ENCODE data around the gene FOXC2.

Gene FOXC2

DNA sequence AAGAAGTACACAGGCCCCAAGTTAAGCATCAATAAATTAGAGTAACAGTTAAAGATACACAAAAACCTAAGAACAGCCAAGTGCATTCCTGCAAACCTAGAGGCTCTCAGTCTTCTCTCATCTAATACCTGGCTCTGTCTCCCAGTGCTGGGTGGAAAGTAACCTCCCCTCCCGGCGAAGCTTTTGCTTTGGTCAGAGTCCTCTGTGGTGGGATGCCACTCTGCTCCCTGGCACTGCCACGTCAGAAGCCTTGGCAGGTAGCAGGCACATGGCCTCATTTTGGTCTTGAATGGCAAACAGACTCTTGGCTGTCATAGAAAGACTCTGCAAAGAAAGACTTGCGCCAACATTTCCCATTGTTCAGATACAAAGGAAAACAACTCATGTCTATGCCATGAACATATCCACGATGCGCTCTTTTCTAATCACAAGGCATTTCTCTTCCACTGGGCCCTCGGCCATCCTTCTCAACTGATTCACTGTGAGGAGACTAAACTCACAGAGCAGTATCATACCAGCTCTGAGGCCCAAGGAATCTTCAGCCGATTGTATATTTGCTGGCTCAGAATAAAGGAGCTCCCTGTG lies 32.8 kb upstream of the FOXC2 start:
- no peak for DNase-seq

DNA sequence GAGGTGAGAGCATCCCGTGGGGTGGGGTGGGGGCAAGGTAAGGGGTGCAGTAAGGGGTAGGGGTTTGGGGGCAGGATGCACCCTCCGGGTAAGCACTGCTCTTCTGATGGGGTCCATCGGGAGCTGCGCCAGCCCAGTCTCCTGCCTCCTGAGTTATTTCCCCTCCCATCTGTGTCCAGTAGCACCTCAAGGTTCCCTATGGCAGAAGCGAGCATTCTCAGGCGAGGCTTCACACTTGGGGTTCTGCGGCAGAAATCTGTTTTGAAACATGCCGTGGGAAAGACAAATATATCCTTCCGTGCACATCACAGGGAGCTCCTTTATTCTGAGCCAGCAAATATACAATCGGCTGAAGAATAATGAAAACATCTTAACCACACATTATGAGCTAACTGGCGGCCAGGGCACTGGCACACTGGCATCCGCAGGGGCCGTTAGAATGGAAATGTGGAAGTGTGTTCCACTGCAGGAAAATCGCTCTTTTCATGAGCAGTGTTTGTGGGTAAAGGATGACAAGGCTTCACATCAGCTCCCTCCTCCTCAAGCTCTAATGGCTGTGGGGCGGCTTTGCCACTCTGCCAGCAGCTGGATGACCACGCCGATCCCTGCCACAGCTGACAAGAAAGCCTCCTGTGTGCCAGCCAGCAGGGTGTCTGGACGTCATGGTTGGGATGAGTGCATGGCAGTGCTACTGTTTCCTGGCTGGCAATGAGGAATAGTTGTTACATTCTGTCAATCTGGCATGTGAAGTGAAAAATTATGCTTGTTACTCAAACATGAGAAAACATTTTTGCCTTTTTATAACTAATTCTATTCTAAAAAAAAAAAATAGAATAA lies 31.6 kb upstream of the FOXC2 start:
- DNase-seq, result no peak

- no peak for DNase-seq
Measured at GRCh38 chr16:86536621-86537020, 30.0 kb upstream of the FOXC2 start.

GRCh38 chr16:86537486-86537885 lies 29.1 kb upstream of the FOXC2 start:
- DNase-seq, result no peak

- no peak for DNase-seq
Measured at GRCh38 chr16:86538196-86538780, 28.3 kb upstream of the FOXC2 start.

DNA sequence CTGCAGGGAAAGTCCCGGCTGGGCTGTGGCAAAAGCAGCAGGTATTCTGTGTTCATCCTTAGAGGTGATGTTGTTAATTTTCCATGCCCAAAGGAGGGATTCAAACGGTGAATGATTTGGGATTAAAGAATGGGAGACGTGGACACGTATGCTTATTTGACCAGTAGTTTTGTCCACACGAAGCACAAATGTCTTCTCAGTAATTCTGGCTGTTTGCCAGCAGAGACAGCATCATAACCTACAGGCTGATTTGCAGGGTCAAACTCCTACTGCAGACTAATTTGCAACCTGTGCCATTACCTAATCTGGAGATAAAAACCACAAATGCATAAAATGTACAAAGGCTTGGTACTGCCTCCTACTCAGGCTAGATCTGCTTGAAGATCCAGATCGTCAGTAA lies 25.7 kb upstream of the FOXC2 start:
- DNase-seq, result no peak

GRCh38 chr16:86541560-86541959 lies 25.1 kb upstream of the FOXC2 start:
- DNase-seq, result no peak

DNA sequence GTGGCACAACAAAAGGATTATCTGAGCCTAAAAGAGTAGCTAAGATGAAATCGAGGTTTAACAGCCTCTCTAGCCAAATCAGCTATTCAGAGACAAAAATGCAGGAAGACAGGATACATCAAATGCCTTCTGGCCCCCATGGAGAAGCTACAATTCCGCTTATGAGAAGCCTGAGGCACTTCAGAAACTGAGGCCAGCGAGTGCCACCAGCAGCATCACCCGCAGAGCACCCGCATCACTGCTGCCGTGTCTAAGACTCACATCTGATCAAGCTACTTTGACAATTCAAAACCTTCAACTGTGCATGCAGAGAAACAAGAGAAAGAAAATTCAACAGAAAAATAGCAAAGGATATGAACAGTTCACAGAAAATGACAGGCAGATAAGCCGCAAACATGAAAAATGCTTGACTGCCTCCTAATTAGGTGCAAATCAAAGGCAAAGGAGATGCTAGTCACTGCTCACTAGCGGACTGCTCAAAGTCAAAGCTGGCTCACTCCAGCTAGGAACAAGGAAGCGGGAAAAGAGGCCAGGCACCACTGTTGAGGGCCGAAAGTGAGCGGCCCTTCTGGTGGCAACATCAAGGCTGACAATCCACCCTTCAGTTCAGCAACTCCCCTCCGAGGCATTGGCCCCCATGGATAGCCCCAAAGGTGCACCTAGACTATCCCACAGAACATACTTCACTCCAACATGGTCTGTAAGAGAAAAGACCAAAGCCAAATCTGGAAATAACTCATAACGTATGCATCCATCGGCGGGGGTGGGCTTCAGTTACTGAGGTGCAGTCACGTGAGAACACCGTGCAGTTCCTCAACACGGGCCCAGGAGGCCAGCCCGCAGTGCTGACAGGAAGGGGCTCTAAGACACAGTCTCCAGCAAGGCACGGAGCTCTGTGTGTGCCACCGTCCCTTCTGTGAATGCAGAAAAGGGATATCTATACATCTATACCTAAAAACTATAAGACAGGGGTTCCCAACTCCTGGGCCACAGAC lies 23.6 kb upstream of the FOXC2 start:
- no peak for DNase-seq

- no peak for DNase-seq
Measured at GRCh38 chr16:86545481-86545880, 21.1 kb upstream of the FOXC2 start.

GRCh38 chr16:86545954-86546637 lies 20.5 kb upstream of the FOXC2 start:
- no peak for DNase-seq

- no peak for DNase-seq
Measured at GRCh38 chr16:86546638-86547013, 20.0 kb upstream of the FOXC2 start.

GRCh38 chr16:86547286-86547685 lies 19.3 kb upstream of the FOXC2 start:
- DNase-seq, result no peak

DNA sequence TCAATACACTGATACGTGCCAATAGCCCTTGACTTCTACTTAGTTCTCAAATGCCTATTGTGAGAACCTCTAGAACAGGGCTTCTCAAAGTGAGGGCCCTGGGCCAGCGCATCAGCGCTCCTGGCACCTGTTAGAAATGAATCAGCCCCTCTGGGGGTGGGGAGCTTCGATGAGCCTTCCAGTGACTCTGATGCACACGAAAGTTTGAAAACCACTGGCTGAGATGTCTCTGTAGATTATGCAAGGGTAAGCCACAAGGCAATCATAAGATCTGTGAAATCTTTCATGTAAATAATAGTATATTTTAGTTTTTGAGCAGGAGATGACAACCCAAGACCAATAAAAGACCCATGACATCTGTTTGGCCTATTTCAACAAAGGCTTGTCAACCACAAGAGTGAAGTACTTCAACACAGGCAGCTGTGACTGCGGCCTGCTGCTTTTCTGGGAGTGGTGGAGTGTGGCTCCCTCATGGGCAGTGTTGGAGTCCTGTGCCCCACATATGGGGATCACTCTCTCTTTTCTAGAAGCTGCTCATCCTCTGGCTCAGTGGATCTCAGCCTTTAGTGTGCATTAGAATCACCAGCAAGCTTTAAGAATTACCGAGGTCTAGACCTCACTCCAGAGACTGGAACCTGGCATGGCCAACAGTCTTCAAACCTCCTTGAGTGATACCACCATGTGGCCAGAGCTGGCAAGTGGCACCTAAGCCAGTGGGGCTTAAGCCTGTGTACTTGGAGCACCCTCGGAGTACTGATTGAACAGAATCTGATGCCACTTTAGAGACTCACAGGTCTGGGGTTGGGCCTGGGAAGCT lies 17.3 kb upstream of the FOXC2 start:
- no peak for DNase-seq

DNA sequence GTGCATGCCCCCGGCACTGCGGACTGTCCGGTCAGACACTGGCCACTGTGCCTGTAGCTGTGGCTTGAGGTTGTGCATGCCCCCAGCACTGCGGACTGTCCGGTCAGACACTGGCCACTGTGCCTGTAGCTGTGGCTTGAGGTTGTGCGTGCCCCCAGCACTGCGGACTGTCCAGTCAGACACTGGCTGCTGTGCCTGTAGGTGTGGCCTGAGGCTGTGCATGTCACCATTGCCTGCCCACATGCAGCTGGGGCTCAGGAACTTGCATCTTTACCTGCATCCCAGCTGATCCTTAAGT lies 16.8 kb upstream of the FOXC2 start:
- no peak for DNase-seq

GRCh38 chr16:86550281-86550680 lies 16.3 kb upstream of the FOXC2 start:
- no peak for DNase-seq

DNA sequence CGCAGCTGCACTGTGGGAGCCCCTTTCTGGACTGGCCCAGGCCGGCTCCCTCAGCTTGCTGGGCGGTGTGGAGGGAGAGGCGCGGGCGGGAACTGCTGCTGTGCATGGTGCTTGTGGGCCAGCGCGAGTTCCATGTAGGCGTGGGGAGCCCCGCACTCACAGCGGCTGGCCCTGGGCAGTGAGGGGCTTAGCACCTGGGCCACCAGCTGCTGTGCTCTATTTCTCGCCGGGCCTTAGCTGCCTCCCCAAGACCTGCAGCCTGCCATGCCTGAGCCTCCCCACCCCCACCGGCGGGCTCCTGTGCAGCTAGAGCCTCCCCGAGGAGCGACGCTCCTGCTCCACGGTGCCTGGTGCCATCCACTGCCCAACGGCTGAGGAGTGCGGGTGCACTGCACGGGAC lies 13.3 kb upstream of the FOXC2 start:
- DNase-seq, result no peak

- DNase-seq, result no peak
Measured at GRCh38 chr16:86554599-86554916, 12.1 kb upstream of the FOXC2 start.

- peak; percentile 93 for DNase-seq
Measured at GRCh38 chr16:86554917-86555703, 11.5 kb upstream of the FOXC2 start, which contains the start of gene MTHFSD. TSS of gene MTHFSD (minus strand) at chr16:86555235. CDS start at chr16:86555184, 51 bp downstream.

DNA sequence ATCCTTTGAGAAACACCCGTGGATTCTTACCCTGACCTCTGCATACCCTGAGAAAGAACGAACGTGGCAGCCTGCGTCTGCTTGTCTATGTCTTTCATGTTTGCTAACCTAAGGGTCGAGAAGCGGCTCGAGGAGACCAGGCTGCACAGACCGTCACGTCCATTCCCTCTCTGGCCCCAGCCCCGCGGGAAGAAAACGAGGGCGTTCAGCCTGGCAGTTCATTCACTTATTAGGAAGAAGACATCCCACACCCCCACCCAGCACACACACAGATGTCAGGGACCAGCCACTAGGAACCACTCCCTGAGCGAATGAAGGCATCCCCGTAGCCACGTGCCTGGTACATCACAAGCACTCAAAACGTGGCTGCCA lies 10.9 kb upstream of the FOXC2 start:
- no peak for DNase-seq

DNA sequence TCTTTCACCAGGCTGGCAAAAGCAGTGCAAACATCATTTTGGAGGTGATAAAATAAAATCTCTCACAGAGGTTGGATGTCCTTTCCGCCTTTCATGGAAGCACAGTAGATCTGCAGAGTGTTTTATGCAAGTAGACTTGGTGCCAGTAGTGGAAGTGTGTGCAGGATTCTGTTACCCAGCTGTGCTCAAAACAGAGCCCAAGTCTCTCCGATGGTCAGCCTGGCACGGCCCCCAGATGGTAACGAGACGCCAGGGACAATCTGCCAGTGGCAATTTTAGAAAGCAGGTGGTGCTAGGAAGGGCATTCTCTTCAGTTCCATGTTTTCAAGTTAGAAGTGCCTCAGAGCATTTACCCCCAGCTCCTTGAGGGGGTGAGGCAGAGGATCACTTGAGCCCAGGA lies 10.1 kb upstream of the FOXC2 start:
- DNase-seq, result no peak

- no peak for DNase-seq
Measured at GRCh38 chr16:86557587-86557986, 9.0 kb upstream of the FOXC2 start.

All from fibroblast of skin of abdomen (primary cell).